ENCODE results near the gene TTLL11.

The TTLL11 gene

DNA sequence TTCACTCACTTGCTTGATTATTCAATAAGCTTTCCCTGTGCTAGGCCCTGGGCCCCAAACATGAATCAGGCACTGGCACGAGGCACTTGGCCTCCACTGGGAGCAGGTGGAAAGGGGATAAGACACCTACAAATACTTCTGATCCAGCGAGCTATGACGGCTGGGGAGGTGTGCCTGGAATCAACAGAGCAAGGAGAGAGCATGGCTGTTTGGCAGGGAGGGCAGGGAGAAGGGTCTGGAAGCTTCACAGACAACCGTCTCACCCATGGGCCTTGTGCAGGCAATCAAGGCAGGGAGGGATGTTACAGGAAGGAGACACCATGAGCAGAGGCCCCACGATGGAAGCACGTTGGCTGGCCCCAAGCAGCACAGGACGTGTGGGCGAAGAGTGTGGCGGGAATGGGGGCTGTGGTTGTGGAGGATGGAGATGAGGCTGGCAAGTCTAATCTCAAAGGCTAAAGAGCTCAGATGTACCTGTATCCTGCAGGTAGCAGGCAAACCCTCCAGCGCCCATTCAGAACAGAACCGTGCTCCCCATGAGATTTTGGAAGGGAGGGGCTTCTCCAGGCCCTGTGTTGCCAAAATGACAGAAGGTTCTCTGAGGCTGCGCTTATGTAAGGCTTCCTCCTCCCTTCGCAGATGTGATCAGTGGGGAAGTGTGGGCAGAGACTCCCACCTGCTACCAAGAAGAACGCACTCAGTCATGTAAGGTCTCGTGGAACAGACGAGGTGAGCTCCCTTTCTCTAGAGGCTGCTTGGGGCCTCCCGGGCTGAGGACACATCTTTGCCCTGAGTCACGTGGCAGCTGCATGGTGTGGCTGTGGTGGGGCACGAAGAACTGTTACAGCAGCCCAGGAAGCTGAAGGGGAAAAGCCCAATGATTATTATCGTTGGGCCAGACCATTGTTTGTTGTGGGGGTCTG is 252.0 kb downstream of the TTLL11 start:
- no peak overlapping the region for H3K4me3 ChIP-seq (ENCODE audit: severe bottlenecking)
- H3K27ac ChIP-seq (ENCODE audit: poor library complexity, severe bottlenecking) = no peak overlapping the region
- ATAC-seq (ENCODE audit: low read depth) (no peak), DNase-seq (ENCODE audit: low spot score) (peak; percentile 24)
- no peaks in the 10 kb centered on the region for H3K4me1 ChIP-seq (ENCODE audit: insufficient read depth, poor library complexity, severe bottlenecking)
- H3K27me3 ChIP-seq (ENCODE audit: insufficient read depth, poor library complexity, severe bottlenecking) = no peaks in the 10 kb centered on the region
- H3K9me3 ChIP-seq (ENCODE audit: severe bottlenecking) = no peaks in the 10 kb centered on the region
- no peaks in the 10 kb centered on the region for H3K36me3 ChIP-seq (ENCODE audit: low read depth)
- no peak for TF ChIP-seq CTCF (IDR thresholded peaks at IDR 0.05; ENCODE audit: poor library complexity, severe bottlenecking)

- ATAC-seq (ENCODE audit: low read depth) (no peak), DNase-seq (ENCODE audit: low spot score) (no peak)
- no peaks in the 10 kb centered on the region for H3K4me1 ChIP-seq (ENCODE audit: insufficient read depth, poor library complexity, severe bottlenecking)
- H3K27me3 ChIP-seq (ENCODE audit: insufficient read depth, poor library complexity, severe bottlenecking) = no peaks in the 10 kb centered on the region
- H3K9me3 ChIP-seq (ENCODE audit: severe bottlenecking) = no peaks in the 10 kb centered on the region
- no peak overlapping the region for H3K27ac ChIP-seq (ENCODE audit: poor library complexity, severe bottlenecking)
- TF ChIP-seq CTCF (IDR thresholded peaks at IDR 0.05; ENCODE audit: poor library complexity, severe bottlenecking) = no peak
- no peak overlapping the region for H3K4me3 ChIP-seq (ENCODE audit: severe bottlenecking)
- H3K36me3 ChIP-seq (ENCODE audit: low read depth) = no peaks in the 10 kb centered on the region
These were observed 253.2 kb downstream of the TTLL11 start for GRCh38 chr9:121839726-121840500.

DNA sequence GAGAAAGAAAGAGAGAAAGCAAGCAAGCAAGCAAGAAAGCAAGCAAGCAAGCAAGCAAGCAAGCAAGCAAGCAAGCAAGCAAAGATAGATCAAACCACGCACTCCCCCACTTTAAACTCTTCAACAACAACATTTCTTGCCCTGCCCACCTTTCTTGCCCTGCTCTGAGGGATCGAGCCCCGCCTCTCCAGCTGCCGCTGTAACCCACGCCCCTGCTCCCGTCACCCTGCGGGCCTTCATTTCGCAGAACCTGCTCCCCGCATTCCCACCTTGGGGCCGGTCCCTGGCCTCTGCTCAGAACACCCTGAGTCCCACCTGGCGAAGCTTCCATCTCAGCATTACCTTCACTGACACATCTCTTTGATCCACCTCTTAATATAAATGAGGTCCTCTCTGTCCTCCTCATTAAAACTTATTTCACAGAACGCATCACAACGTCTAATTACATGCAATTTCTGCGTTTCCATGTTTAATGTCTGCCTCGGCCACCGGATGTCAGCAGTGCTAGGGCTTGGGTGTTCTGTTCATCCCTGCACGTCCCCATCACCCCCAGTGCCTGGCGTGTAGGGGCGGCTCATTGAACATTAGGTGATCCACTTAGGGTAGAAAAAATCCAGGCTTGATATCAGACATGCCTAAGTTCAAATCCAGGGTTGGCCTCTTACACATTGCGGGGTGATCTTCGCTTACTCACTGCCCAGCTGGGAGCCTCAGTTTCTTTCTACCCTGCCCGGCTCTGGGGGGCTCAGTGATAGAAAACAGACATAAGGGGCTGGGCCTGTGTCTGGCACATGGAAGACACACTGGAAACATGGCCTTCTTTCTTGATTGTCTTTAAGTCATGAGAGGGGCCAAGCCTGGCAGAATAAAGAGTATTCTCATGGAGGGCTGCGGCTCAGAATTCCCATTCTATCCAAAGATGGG is 254.1 kb downstream of the TTLL11 start:
- no peak overlapping the region for H3K4me3 ChIP-seq (ENCODE audit: severe bottlenecking)
- H3K27me3 ChIP-seq (ENCODE audit: insufficient read depth, poor library complexity, severe bottlenecking) = no peaks in the 10 kb centered on the region
- DNase-seq (ENCODE audit: low spot score) (no peak), ATAC-seq (ENCODE audit: low read depth) (no peak)
- no peaks in the 10 kb centered on the region for H3K9me3 ChIP-seq (ENCODE audit: severe bottlenecking)
- TF ChIP-seq CTCF (IDR thresholded peaks at IDR 0.05; ENCODE audit: poor library complexity, severe bottlenecking) = peak; percentile 7
- H3K36me3 ChIP-seq (ENCODE audit: low read depth) = no peaks in the 10 kb centered on the region
- no peaks in the 10 kb centered on the region for H3K4me1 ChIP-seq (ENCODE audit: insufficient read depth, poor library complexity, severe bottlenecking)
- H3K27ac ChIP-seq (ENCODE audit: poor library complexity, severe bottlenecking) = no peak overlapping the region

DNA sequence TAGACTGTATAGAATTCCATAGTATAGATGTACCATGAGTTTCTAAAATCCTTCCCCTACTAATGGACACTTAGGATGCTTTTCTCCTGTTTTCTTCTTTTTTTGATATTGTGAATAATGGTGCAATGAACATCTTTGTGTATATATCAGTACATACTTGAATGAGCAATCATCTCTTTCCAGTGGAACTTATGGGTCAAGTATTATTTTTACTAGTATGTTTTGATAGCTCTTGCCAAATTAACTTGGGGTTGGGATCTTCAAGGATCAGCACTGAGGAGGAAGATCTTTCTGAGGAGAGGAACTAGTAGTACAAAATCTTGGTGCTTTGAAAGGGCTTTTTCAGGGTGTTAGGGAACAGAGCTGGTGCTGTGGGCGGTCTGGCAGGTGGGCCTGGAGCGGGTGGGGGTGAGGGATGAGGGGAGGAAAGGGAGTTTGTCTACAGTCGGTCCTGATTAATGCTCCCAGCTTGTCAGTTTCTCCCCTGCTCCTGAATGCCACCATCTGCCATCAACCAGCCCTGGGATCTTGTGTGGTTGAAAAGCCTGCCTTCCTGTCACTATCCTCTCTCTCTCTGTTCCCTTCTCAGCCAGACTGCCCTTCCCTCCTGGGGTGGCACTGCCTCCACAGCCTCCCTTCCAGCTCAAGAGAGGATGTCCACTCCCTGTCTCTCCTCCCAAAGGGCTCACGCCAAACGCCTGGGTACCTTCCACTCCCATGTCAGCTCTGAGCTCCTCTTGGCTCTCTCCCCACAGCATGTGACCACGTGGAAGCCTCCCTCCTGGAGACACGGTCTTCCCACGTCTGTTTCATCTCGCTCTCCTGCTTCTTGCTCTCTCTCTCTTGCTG is 255.8 kb downstream of the TTLL11 start:
- Histone ChIP-seq H3K4me1 (ENCODE audit: insufficient read depth, poor library complexity, severe bottlenecking) (no peaks in the 10 kb centered on the region), H3K36me3 (ENCODE audit: low read depth) (no peaks in the 10 kb centered on the region), H3K27me3 (ENCODE audit: insufficient read depth, poor library complexity, severe bottlenecking) (no peaks in the 10 kb centered on the region), H3K27ac (ENCODE audit: poor library complexity, severe bottlenecking) (no peak overlapping the region), H3K4me3 (ENCODE audit: severe bottlenecking) (no peak overlapping the region), H3K9me3 (ENCODE audit: severe bottlenecking) (no peaks in the 10 kb centered on the region)
- no peak for ATAC-seq (ENCODE audit: low read depth)
- no peak for DNase-seq (ENCODE audit: low spot score)
- no peak for TF ChIP-seq CTCF (IDR thresholded peaks at IDR 0.05; ENCODE audit: poor library complexity, severe bottlenecking)

Measured in RWPE2 (cell line).